CD4-positive, alpha-beta T cell (primary cell): ENCODE results near the gene MEG3. TPM values are rescaled to one million over a fixed set of nuclear protein-coding genes. Genes with fewer than 3 reads are reported as not detected.

ENCODE experiments used
- ATAC-seq: fragments of 200-7000 bp; cut with Tn5 transposase; one replicate; pipeline ENCODE4 v1.10.0; 2022; ENCODE audit warnings: mild to moderate bottlenecking; ENCODE audit not compliant: poor library complexity
- CTCF ChIA-PET: fragments of 350-600 bp; sonication (Branson Sonifier 250); formaldehyde crosslinking; loops from one replicate; lab custom pipeline; 2021; ENCODE audit warnings: antibody characterized with exemption, inconsistent platforms; lab: Charles Lee
- POLR2A ChIA-PET: fragments of 350-600 bp; sonication (Branson Sonifier 250); formaldehyde crosslinking; loops from one replicate; lab custom pipeline; 2021; ENCODE audit warnings: antibody characterized with exemption, inconsistent platforms; lab: Charles Lee
- DNase-seq, 14 experiments: peaks; one replicate each; pipeline ENCODE4 v3.0.0-alpha.2; 2013 to 2020; ENCODE audit warnings: mixed read lengths in 2 of 14
- H3K27ac ChIP-seq, 2 donors: one replicate each; pipeline versions ENCODE4 v1.5.1 to v1.7.0; 2013; ENCODE audit warnings: low read length in 2 of 2, low read depth in 1 of 2, mild to moderate bottlenecking in 1 of 2
- H3K27me3 ChIP-seq, 2 experiments: 1 replicate in 1 of 2; 2 replicates in 1 of 2; pipeline versions ENCODE4 v1.6.1 to v1.7.0; 2013; ENCODE audit warnings: low read length in 2 of 2, control low read depth in 1 of 2, mild to moderate bottlenecking in 1 of 2, moderate library complexity in 1 of 2; ENCODE audit not compliant: insufficient read depth in 2 of 2, control insufficient read depth in 1 of 2
- H3K36me3 ChIP-seq: one replicate; pipeline ENCODE4 v1.6.1; 2013; ENCODE audit warnings: low read length, control low read depth; ENCODE audit not compliant: insufficient read depth
- H3K4me1 ChIP-seq: one replicate; pipeline ENCODE4 v1.6.1; 2013; ENCODE audit warnings: low read length, control low read depth; ENCODE audit not compliant: insufficient read depth
- H3K4me3 ChIP-seq: one replicate; pipeline ENCODE4 v1.5.1; 2013; ENCODE audit warnings: mild to moderate bottlenecking, low read length, moderate library complexity
- H3K9me3 ChIP-seq, 2 experiments: 1 replicate in 1 of 2; 2 replicates in 1 of 2; pipeline versions ENCODE4 v1.6.1 to v1.7.0; 2013; ENCODE audit warnings: low read length in 2 of 2, mild to moderate bottlenecking in 2 of 2, control low read depth in 1 of 2, moderate library complexity in 1 of 2; ENCODE audit not compliant: control insufficient read depth in 1 of 2, insufficient read depth in 1 of 2
- H3K27ac Mint-ChIP-seq: one replicate; pipeline ENCODE4 v1.8.0; 2020; ENCODE audit warnings: mixed read lengths
- H3K27me3 Mint-ChIP-seq: one replicate; pipeline ENCODE4 v1.8.0; 2021; ENCODE audit warnings: mixed read lengths
- H3K36me3 Mint-ChIP-seq: one replicate; pipeline ENCODE4 v1.8.0; 2021; ENCODE audit warnings: low read depth, mixed read lengths
- H3K4me1 Mint-ChIP-seq: one replicate; pipeline ENCODE4 v1.8.0; 2021; ENCODE audit warnings: low read depth, mixed read lengths
- H3K4me3 Mint-ChIP-seq: one replicate; pipeline ENCODE4 v1.8.0; 2020; ENCODE audit warnings: mild to moderate bottlenecking, mixed read lengths
- H3K9me3 Mint-ChIP-seq: one replicate; pipeline ENCODE4 v1.8.0; 2020; ENCODE audit warnings: mixed read lengths
- intact Hi-C, 2 experiments: fragments of 100-400 bp; cut with DNase I in 1 of 2; cut with micrococcal nuclease in 1 of 2; formaldehyde crosslinking; loops; one replicate each; pipeline versions ENCODE4 v1.15.1 to v1.9.0; 2023 to 2025; cut with DNase I, micrococcal nuclease
- total RNA-seq, 174 experiments: library from RNA in 2 of 174; stranded (reverse) in 2 of 174; gene quantifications; one replicate each; pipeline ENCODE4 v1.2.3 and lab custom pipeline; 2021 to 2026
- TF ChIP-seq, protein P1 (sequence below): fragments of 200-600 bp; IDR thresholded peaks from one replicate; pipeline ENCODE4 v1.8.0; 2022; ENCODE audit warnings: antibody characterized with exemption, mild to moderate bottlenecking

Gene MEG3
- total RNA-seq, 2 experiments from 2014 or later: not detected

DNA sequence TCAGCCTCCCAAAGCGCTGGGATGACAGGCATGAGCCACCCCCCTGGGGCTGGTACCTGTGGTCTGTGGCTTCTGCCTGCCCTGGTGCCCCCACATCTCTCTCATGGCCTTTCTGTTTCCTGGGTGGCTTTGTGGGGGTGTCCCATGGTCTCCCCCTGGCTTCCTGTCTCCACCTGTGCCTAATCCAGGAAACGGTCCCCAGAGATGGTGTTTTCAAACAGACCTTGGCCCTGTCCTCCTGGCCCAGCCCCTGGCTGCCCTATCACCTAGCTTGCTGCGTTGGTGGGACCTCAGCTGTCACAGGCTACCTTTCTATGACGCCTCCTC is 18.1 kb downstream of the MEG3 start:
- DNase-seq: no peak
- Histone ChIP-seq H3K27me3 (no peaks in the 10 kb centered on the region), H3K4me3 (no peak overlapping the region), H3K36me3 (no peaks in the 10 kb centered on the region), H3K4me1 (no peaks in the 10 kb centered on the region), H3K9me3 (no peaks in the 10 kb centered on the region), H3K27ac (no peak overlapping the region)
- ChIA-PET CTCF (no interaction called here), POLR2A (interaction anchor here (0.5 kb wide), 1 partner anchor 1635 kb away, joined by 3 read pairs; no protein-coding TSS in a partner anchor)
- Mint-ChIP-seq H3K27ac (no peak overlapping the region), H3K36me3 (no peaks in the 10 kb centered on the region), H3K4me3 (no peak overlapping the region), H3K9me3 (no peaks in the 10 kb centered on the region), H3K27me3 (no peaks in the 10 kb centered on the region), H3K4me1 (no peaks in the 10 kb centered on the region)
- intact Hi-C loops: no loop called here
- TF ChIP-seq, protein P1, sequence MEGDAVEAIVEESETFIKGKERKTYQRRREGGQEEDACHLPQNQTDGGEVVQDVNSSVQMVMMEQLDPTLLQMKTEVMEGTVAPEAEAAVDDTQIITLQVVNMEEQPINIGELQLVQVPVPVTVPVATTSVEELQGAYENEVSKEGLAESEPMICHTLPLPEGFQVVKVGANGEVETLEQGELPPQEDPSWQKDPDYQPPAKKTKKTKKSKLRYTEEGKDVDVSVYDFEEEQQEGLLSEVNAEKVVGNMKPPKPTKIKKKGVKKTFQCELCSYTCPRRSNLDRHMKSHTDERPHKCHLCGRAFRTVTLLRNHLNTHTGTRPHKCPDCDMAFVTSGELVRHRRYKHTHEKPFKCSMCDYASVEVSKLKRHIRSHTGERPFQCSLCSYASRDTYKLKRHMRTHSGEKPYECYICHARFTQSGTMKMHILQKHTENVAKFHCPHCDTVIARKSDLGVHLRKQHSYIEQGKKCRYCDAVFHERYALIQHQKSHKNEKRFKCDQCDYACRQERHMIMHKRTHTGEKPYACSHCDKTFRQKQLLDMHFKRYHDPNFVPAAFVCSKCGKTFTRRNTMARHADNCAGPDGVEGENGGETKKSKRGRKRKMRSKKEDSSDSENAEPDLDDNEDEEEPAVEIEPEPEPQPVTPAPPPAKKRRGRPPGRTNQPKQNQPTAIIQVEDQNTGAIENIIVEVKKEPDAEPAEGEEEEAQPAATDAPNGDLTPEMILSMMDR: no peak
- ATAC-seq: no peak

DNA sequence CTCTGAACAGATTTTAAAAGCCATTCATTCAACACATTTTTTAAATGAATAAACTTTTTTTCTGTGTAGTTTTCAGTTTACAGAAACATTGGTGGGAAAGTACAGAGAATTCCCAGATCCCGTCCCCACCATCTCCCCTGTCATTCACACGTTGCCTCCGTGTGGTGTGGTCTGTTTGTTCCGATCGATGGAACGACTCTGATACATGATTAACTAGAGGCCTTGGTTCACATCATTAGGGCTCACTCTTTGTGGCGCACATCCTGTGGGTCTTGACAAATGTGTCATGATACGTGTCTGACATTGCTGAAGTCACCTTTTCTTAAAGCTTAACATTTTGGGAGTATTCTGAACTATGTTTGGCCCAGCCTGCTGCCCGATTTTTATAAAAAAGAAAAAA is 18.5 kb downstream of the MEG3 start:
- Histone ChIP-seq H3K4me3 (no peak overlapping the region), H3K27ac (no peak overlapping the region), H3K9me3 (no peaks in the 10 kb centered on the region), H3K27me3 (no peaks in the 10 kb centered on the region), H3K4me1 (no peaks in the 10 kb centered on the region), H3K36me3 (no peaks in the 10 kb centered on the region)
- CTCF ChIA-PET: no interaction called here
- H3K4me1 Mint-ChIP-seq: no peaks in the 10 kb centered on the region
- no peak for ATAC-seq
- H3K4me3 Mint-ChIP-seq: no peak overlapping the region
- TF ChIP-seq, protein P1: no peak
- no peaks in the 10 kb centered on the region for H3K9me3 Mint-ChIP-seq
- no peaks in the 10 kb centered on the region for H3K36me3 Mint-ChIP-seq
- no peaks in the 10 kb centered on the region for H3K27me3 Mint-ChIP-seq
- POLR2A ChIA-PET: interaction anchor here (0.5 kb wide), 1 partner anchor 1635 kb away, joined by 3 read pairs; no protein-coding TSS in a partner anchor
- DNase-seq: no peak
- intact Hi-C loops: no loop called here
- H3K27ac Mint-ChIP-seq: no peak overlapping the region

- Mint-ChIP-seq H3K27ac (no peak overlapping the region), H3K36me3 (no peaks in the 10 kb centered on the region), H3K27me3 (no peaks in the 10 kb centered on the region), H3K4me3 (no peak overlapping the region), H3K4me1 (no peaks in the 10 kb centered on the region), H3K9me3 (no peaks in the 10 kb centered on the region)
- Histone ChIP-seq H3K36me3 (no peaks in the 10 kb centered on the region), H3K27ac (no peak overlapping the region), H3K27me3 (no peaks in the 10 kb centered on the region), H3K4me3 (no peak overlapping the region), H3K4me1 (no peaks in the 10 kb centered on the region), H3K9me3 (no peaks in the 10 kb centered on the region)
- DNase-seq (no peak), ATAC-seq (no peak)
- CTCF ChIA-PET: no interaction called here
- TF ChIP-seq, protein P1: no peak
- intact Hi-C loops: no loop called here
- POLR2A ChIA-PET: interaction anchor here (0.5 kb wide), 1 partner anchor 1635 kb away, joined by 3 read pairs; no protein-coding TSS in a partner anchor
Observed at GRCh38 chr14:100844846-100845245, 18.9 kb downstream of the MEG3 start.
